Mucosa of rectum (tissue), 2 donors: ENCODE results near the gene CDKAL1.
"Not testable (repeated sequence)": the region's sequence is repeated elsewhere in the genome, so short reads cannot be mapped to it uniquely, and the experiment has no call there.

Experiments
- H3K27ac ChIP-seq, 2 donors: one replicate each; pipeline ENCODE4 v1.7.0; 2013; ENCODE audit warnings: inconsistent platforms in 2 of 2, low read depth in 2 of 2, low read length in 2 of 2
- H3K27me3 ChIP-seq, 2 donors: one replicate each; pipeline ENCODE4 v1.7.0; 2013; ENCODE audit warnings: low read length in 2 of 2; ENCODE audit not compliant: control insufficient read depth in 2 of 2, insufficient read depth in 2 of 2
- H3K36me3 ChIP-seq, 2 donors: one replicate each; pipeline ENCODE4 v1.7.0; 2013; ENCODE audit warnings: low read length in 2 of 2; ENCODE audit not compliant: control insufficient read depth in 2 of 2, insufficient read depth in 2 of 2
- H3K4me1 ChIP-seq, 2 donors: one replicate each; pipeline ENCODE4 v1.7.0; 2013; ENCODE audit warnings: low read length in 2 of 2, mild to moderate bottlenecking in 1 of 2; ENCODE audit not compliant: control insufficient read depth in 2 of 2, insufficient read depth in 2 of 2
- H3K4me3 ChIP-seq, 2 donors: one replicate each; pipeline ENCODE4 v1.7.0; 2013; ENCODE audit warnings: low read length in 2 of 2
- H3K9ac ChIP-seq, 2 donors: one replicate each; pipeline ENCODE4 v1.7.0; 2013; ENCODE audit warnings: low read length in 2 of 2, low read depth in 1 of 2, mild to moderate bottlenecking in 1 of 2
- H3K9me3 ChIP-seq, 2 donors: one replicate each; pipeline ENCODE4 v1.7.0; 2013; ENCODE audit warnings: low read length in 2 of 2; ENCODE audit not compliant: control insufficient read depth in 2 of 2
- donor health status: healthy.
- donor health status: Normal muscosa, but diverticular disease.

Gene CDKAL1

GRCh38 chr6:20548264-20548663, 14.0 kb downstream of the CDKAL1 start:
- no peaks in the 10 kb centered on the region for H3K4me1 ChIP-seq
- no peaks in the 10 kb centered on the region for H3K27me3 ChIP-seq
- peaks cover 14 to 16% of the 10 kb centered on the region in 2 donors for H3K36me3 ChIP-seq
- H3K27ac ChIP-seq = no peak overlapping the region
- H3K4me3 ChIP-seq = no peak overlapping the region
- H3K9ac ChIP-seq = no peak overlapping the region
- no peaks in the 10 kb centered on the region for H3K9me3 ChIP-seq

GRCh38 chr6:20549398-20549797, 15.1 kb downstream of the CDKAL1 start:
- H3K4me1 ChIP-seq, H3K9me3 ChIP-seq, H3K9ac ChIP-seq, H3K27me3 ChIP-seq, H3K4me3 ChIP-seq, H3K27ac ChIP-seq: not testable (repeated sequence)
- H3K36me3 ChIP-seq = peaks cover 16 to 17% of the 10 kb centered on the region in 2 donors

GRCh38 chr6:20554326-20554725, 20.1 kb downstream of the CDKAL1 start:
- H3K4me1 ChIP-seq = no peaks in the 10 kb centered on the region
- no peak overlapping the region for H3K27ac ChIP-seq
- H3K27me3 ChIP-seq = no peaks in the 10 kb centered on the region
- H3K4me3 ChIP-seq = no peak overlapping the region
- H3K9me3 ChIP-seq = no peaks in the 10 kb centered on the region
- H3K36me3 ChIP-seq = peaks cover 3 to 10% of the 10 kb centered on the region in 2 donors
- H3K9ac ChIP-seq = no peak overlapping the region

- H3K9me3 ChIP-seq = no peaks in the 10 kb centered on the region
- H3K4me3 ChIP-seq = no peak overlapping the region
- H3K36me3 ChIP-seq = peaks cover 3 to 10% of the 10 kb centered on the region in 2 donors
- no peaks in the 10 kb centered on the region for H3K4me1 ChIP-seq
- H3K27me3 ChIP-seq = no peaks in the 10 kb centered on the region
- H3K9ac ChIP-seq = no peak overlapping the region
- no peak overlapping the region for H3K27ac ChIP-seq
Observed at GRCh38 chr6:20554817-20555216, 20.6 kb downstream of the CDKAL1 start.

- Histone ChIP-seq H3K4me1 (no peaks in the 10 kb centered on the region), H3K9me3 (no peaks in the 10 kb centered on the region), H3K36me3 (peaks cover 0 to 2% of the 10 kb centered on the region in 2 donors), H3K27me3 (no peaks in the 10 kb centered on the region), H3K9ac (no peak overlapping the region), H3K4me3 (no peak overlapping the region), H3K27ac (no peak overlapping the region)
Observed at GRCh38 chr6:20559924-20560551, 25.8 kb downstream of the CDKAL1 start.

- Histone ChIP-seq H3K9me3 (no peaks in the 10 kb centered on the region), H3K4me3 (no peak overlapping the region), H3K4me1 (no peaks in the 10 kb centered on the region), H3K27me3 (no peaks in the 10 kb centered on the region), H3K36me3 (peaks cover 0 to 2% of the 10 kb centered on the region in 2 donors), H3K9ac (no peak overlapping the region), H3K27ac (no peak overlapping the region)
Observed at GRCh38 chr6:20563377-20563776, 29.1 kb downstream of the CDKAL1 start.

- no peaks in the 10 kb centered on the region for H3K4me1 ChIP-seq
- H3K27ac ChIP-seq = no peak overlapping the region
- H3K9ac ChIP-seq = no peak overlapping the region
- no peaks in the 10 kb centered on the region for H3K27me3 ChIP-seq
- no peaks in the 10 kb centered on the region for H3K9me3 ChIP-seq
- H3K36me3 ChIP-seq = no peaks in the 10 kb centered on the region
- no peak overlapping the region for H3K4me3 ChIP-seq
Observed at GRCh38 chr6:20564269-20564668, 30.0 kb downstream of the CDKAL1 start.

GRCh38 chr6:20564777-20565176, 30.5 kb downstream of the CDKAL1 start:
- Histone ChIP-seq H3K27me3 (no peaks in the 10 kb centered on the region), H3K4me1 (no peaks in the 10 kb centered on the region), H3K4me3 (no peak overlapping the region), H3K9ac (no peak overlapping the region), H3K9me3 (no peaks in the 10 kb centered on the region), H3K27ac (no peak overlapping the region), H3K36me3 (no peaks in the 10 kb centered on the region)

- no peaks in the 10 kb centered on the region for H3K4me1 ChIP-seq
- no peak overlapping the region for H3K27ac ChIP-seq
- H3K36me3 ChIP-seq = no peaks in the 10 kb centered on the region
- no peaks in the 10 kb centered on the region for H3K27me3 ChIP-seq
- no peaks in the 10 kb centered on the region for H3K9me3 ChIP-seq
- no peak overlapping the region for H3K4me3 ChIP-seq
- no peak overlapping the region for H3K9ac ChIP-seq
Observed at GRCh38 chr6:20565342-20565741, 31.1 kb downstream of the CDKAL1 start.

- Histone ChIP-seq H3K9me3 (no peaks in the 10 kb centered on the region), H3K4me3 (no peak overlapping the region), H3K9ac (no peak overlapping the region), H3K27me3 (no peaks in the 10 kb centered on the region), H3K4me1 (no peaks in the 10 kb centered on the region), H3K27ac (no peak overlapping the region), H3K36me3 (no peaks in the 10 kb centered on the region)
Observed at GRCh38 chr6:20566109-20566508, 31.9 kb downstream of the CDKAL1 start.
